Measurements from ENCODE around the gene KRTAP2-1.
"Not testable (repeated sequence)": the region's sequence is repeated elsewhere in the genome, so short reads cannot be mapped to it uniquely, and the experiment has no call there.

The KRTAP2-1 gene

GRCh38 chr17:41057547-41057946, 10.4 kb upstream of the KRTAP2-1 start:
- no peak for DNase-seq (ENCODE audit: low read depth, low spot score)

GRCh38 chr17:41055130-41055529, 8.0 kb upstream of the KRTAP2-1 start, which contains the start of gene KRTAP2-2:
Gene KRTAP2-2 (minus strand): TSS chr17:41055230. CDS start chr17:41055211, 19 bp downstream.
- DNase-seq (ENCODE audit: low read depth, low spot score) = not testable (repeated sequence)

- DNase-seq (ENCODE audit: low read depth, low spot score) = not testable (repeated sequence)
These were observed 7.4 kb upstream of the KRTAP2-1 start for GRCh38 chr17:41054556-41054955.

GRCh38 chr17:41054025-41054424, 6.9 kb upstream of the KRTAP2-1 start:
- no peak for DNase-seq (ENCODE audit: low read depth, low spot score)

GRCh38 chr17:41052566-41052965, 5.5 kb upstream of the KRTAP2-1 start:
- DNase-seq (ENCODE audit: low read depth, low spot score) = no peak

- DNase-seq (ENCODE audit: low read depth, low spot score) = no peak
These were observed 2.0 kb upstream of the KRTAP2-1 start for GRCh38 chr17:41049110-41049509.

- DNase-seq (ENCODE audit: low read depth, low spot score) = no peak
These were observed 1.3 kb upstream of the KRTAP2-1 start for GRCh38 chr17:41048441-41048840.

- DNase-seq (ENCODE audit: low read depth, low spot score) = no peak
These were observed 4.2 kb downstream of the KRTAP2-1 start for GRCh38 chr17:41042953-41043352.

- DNase-seq (ENCODE audit: low read depth, low spot score) = not testable (repeated sequence)
These were observed 6.1 kb downstream of the KRTAP2-1 start, which contains the start of gene KRTAP1-1 for GRCh38 chr17:41040783-41041571. Gene KRTAP1-1 (minus strand): TSS chr17:41041450. CDS start chr17:41041397, 53 bp downstream.

GRCh38 chr17:41037853-41038350, 9.2 kb downstream of the KRTAP2-1 start:
- DNase-seq (ENCODE audit: low read depth, low spot score) = no peak

GRCh38 chr17:41034346-41034935, 12.7 kb downstream of the KRTAP2-1 start, which contains the start of gene KRTAP1-3:
Gene KRTAP1-3 (minus strand): TSS chr17:41034874. CDS start chr17:41034821, 53 bp downstream.
- DNase-seq (ENCODE audit: low read depth, low spot score) = not testable (repeated sequence)

GRCh38 chr17:41029633-41030245, 17.4 kb downstream of the KRTAP2-1 start, which contains the start of gene KRTAP1-4:
Gene KRTAP1-4 (minus strand): TSS chr17:41030195. CDS start chr17:41030078, 117 bp downstream.
- DNase-seq (ENCODE audit: low read depth, low spot score) = no peak

GRCh38 chr17:41026715-41027471, 20.2 kb downstream of the KRTAP2-1 start, which contains the start of gene KRTAP1-5:
Gene KRTAP1-5 (minus strand): TSS chr17:41027208. CDS start chr17:41027155, 53 bp downstream.
- DNase-seq (ENCODE audit: low read depth, low spot score) = no peak

- DNase-seq (ENCODE audit: low read depth, low spot score) = no peak
These were observed 22.4 kb downstream of the KRTAP2-1 start for GRCh38 chr17:41024697-41025096.

- DNase-seq (ENCODE audit: low read depth, low spot score) = no peak
These were observed 26.8 kb downstream of the KRTAP2-1 start for GRCh38 chr17:41020336-41020735.

- DNase-seq (ENCODE audit: low read depth, low spot score) = no peak
These were observed 27.7 kb downstream of the KRTAP2-1 start for GRCh38 chr17:41019415-41019814.

GRCh38 chr17:41018541-41018940, 28.6 kb downstream of the KRTAP2-1 start:
- no peak for DNase-seq (ENCODE audit: low read depth, low spot score)

GRCh38 chr17:41016578-41017215, 30.4 kb downstream of the KRTAP2-1 start:
- no peak for DNase-seq (ENCODE audit: low read depth, low spot score)

- no peak for DNase-seq (ENCODE audit: low read depth, low spot score)
These were observed 31.7 kb downstream of the KRTAP2-1 start for GRCh38 chr17:41015454-41015853.

GRCh38 chr17:41013606-41014005, 33.5 kb downstream of the KRTAP2-1 start:
- DNase-seq (ENCODE audit: low read depth, low spot score) = no peak

GRCh38 chr17:41013181-41013580, 33.9 kb downstream of the KRTAP2-1 start:
- DNase-seq (ENCODE audit: low read depth, low spot score) = no peak

Data from smooth muscle cell of the brain vasculature (primary cell).